OCI-LY1 (cell line): ENCODE measurements around the gene PRKG1.

Experiments
- H2AFZ ChIP-seq: fragments of 200-600 bp; sonication (generic), shearing (Covaris generic); 2 replicates; pipeline ENCODE4 v1.6.0; 2014; ENCODE audit warnings: antibody characterized with exemption, mild to moderate bottlenecking, low read length
- H3F3A ChIP-seq: fragments of 200-600 bp; sonication (generic), shearing (Covaris generic); 2 replicates; pipeline ENCODE4 v1.6.0; 2014; ENCODE audit warnings: mild to moderate bottlenecking, antibody characterized with exemption, low read length, moderate library complexity; ENCODE audit not compliant: insufficient read depth
- H3K27ac ChIP-seq: fragments of 200-600 bp; sonication (generic); 2 replicates; pipeline ENCODE4 v1.5.1; 2014; ENCODE audit warnings: low read length, mixed run types, mild to moderate bottlenecking, low read depth; ENCODE audit not compliant: poor library complexity, severe bottlenecking
- H3K27me3 ChIP-seq: fragments of 200-600 bp; sonication (generic); 2 replicates; pipeline ENCODE4 v1.6.0; 2014; ENCODE audit warnings: antibody characterized with exemption, mild to moderate bottlenecking, low read length, moderate library complexity; ENCODE audit not compliant: insufficient read depth
- H3K36me3 ChIP-seq: fragments of 200-600 bp; sonication (generic); 2 replicates; pipeline ENCODE4 v1.6.1; 2014; ENCODE audit warnings: mild to moderate bottlenecking, antibody characterized with exemption, low read length, moderate library complexity, mixed read lengths; ENCODE audit not compliant: insufficient read depth
- H3K4me1 ChIP-seq: fragments of 200-600 bp; sonication (generic); 2 replicates; pipeline ENCODE4 v1.5.1; 2014; ENCODE audit warnings: mild to moderate bottlenecking, low read length, moderate library complexity; ENCODE audit not compliant: insufficient read depth, severe bottlenecking
- H3K4me2 ChIP-seq: fragments of 200-600 bp; sonication (generic), shearing (Covaris generic); 2 replicates; pipeline ENCODE4 v1.6.1; 2014; ENCODE audit warnings: low read length
- H3K4me3 ChIP-seq: fragments of 200-600 bp; sonication (generic); 2 replicates; pipeline ENCODE4 v1.5.1; 2014; ENCODE audit warnings: low read length, low read depth, mild to moderate bottlenecking, mixed read lengths; ENCODE audit not compliant: poor library complexity, severe bottlenecking
- H3K79me2 ChIP-seq: fragments of 200-600 bp; shearing (Covaris generic); 2 replicates; pipeline ENCODE4 v1.6.1; 2016; ENCODE audit warnings: mixed run types, low read length, mixed read lengths; ENCODE audit not compliant: insufficient read depth
- H3K9ac ChIP-seq: fragments of 200-600 bp; sonication (generic), shearing (Covaris generic); 2 replicates; pipeline ENCODE4 v1.6.1; 2014; ENCODE audit warnings: mild to moderate bottlenecking, low read length, mixed read lengths
- H3K9me2 ChIP-seq: fragments of 200-600 bp; sonication (generic), shearing (Covaris generic); 2 replicates; pipeline ENCODE4 v1.6.1; 2014; ENCODE audit warnings: low read depth, mild to moderate bottlenecking, low read length, mixed read lengths
- H3K9me3 ChIP-seq: fragments of 200-600 bp; shearing (Covaris generic); 2 replicates; pipeline ENCODE4 v1.6.1; 2014; ENCODE audit warnings: low read length, mixed read lengths
- H4K20me1 ChIP-seq: fragments of 200-600 bp; sonication (generic), shearing (Covaris generic); 2 replicates; pipeline ENCODE4 v1.6.0; 2016; ENCODE audit warnings: mild to moderate bottlenecking, low read length; ENCODE audit not compliant: insufficient read depth
- CTCF ChIP-seq: fragments of 200-600 bp; sonication (generic), shearing (Covaris generic); IDR thresholded peaks from 2 replicates; pipeline ENCODE4 v1.5.1; 2017; ENCODE audit warnings: mild to moderate bottlenecking, antibody characterized with exemption, low read length, moderate library complexity, mixed read lengths
- EZH2 ChIP-seq: fragments of 200-600 bp; sonication (generic), shearing (Covaris generic); IDR thresholded peaks from 2 replicates; pipeline ENCODE4 v1.8.0; 2017; ENCODE audit warnings: borderline replicate concordance, mixed run types, mild to moderate bottlenecking, antibody characterized with exemption, low read length, moderate library complexity, mixed read lengths

Gene PRKG1

GRCh38 chr10:51375790-51376189 is 301.5 kb downstream of the PRKG1 start:
- no peak overlapping the region for H3K27ac ChIP-seq
- H3K9me3 ChIP-seq = no peaks in the 10 kb centered on the region
- TF ChIP-seq EZH2 (no peak), CTCF (no peak)
- H3K36me3 ChIP-seq = no peaks in the 10 kb centered on the region
- no peak overlapping the region for H3K4me2 ChIP-seq
- no peak overlapping the region for H3K4me3 ChIP-seq
- no peak overlapping the region for H3K9ac ChIP-seq
- no peaks in the 10 kb centered on the region for H3F3A ChIP-seq
- no peaks in the 10 kb centered on the region for H3K4me1 ChIP-seq
- H4K20me1 ChIP-seq = no peaks in the 10 kb centered on the region
- no peak overlapping the region for H2AFZ ChIP-seq
- H3K9me2 ChIP-seq = no peaks in the 10 kb centered on the region
- no peaks in the 10 kb centered on the region for H3K27me3 ChIP-seq
- no peaks in the 10 kb centered on the region for H3K79me2 ChIP-seq

GRCh38 chr10:51377070-51377931 is 303.0 kb downstream of the PRKG1 start:
- no peak overlapping the region for H3K4me3 ChIP-seq
- H3K79me2 ChIP-seq = no peaks in the 10 kb centered on the region
- H3K9me2 ChIP-seq = no peaks in the 10 kb centered on the region
- H3K27me3 ChIP-seq = no peaks in the 10 kb centered on the region
- no peaks in the 10 kb centered on the region for H3K36me3 ChIP-seq
- H3K4me2 ChIP-seq = no peak overlapping the region
- no peaks in the 10 kb centered on the region for H3K4me1 ChIP-seq
- H3F3A ChIP-seq = no peaks in the 10 kb centered on the region
- H2AFZ ChIP-seq = no peak overlapping the region
- no peaks in the 10 kb centered on the region for H3K9me3 ChIP-seq
- no peak overlapping the region for H3K9ac ChIP-seq
- no peak for TF ChIP-seq CTCF
- TF ChIP-seq EZH2 = no peak
- H3K27ac ChIP-seq = no peak overlapping the region
- H4K20me1 ChIP-seq = no peaks in the 10 kb centered on the region

GRCh38 chr10:51377932-51378599 is 303.8 kb downstream of the PRKG1 start:
- H3K9me2 ChIP-seq = no peaks in the 10 kb centered on the region
- no peaks in the 10 kb centered on the region for H3K4me1 ChIP-seq
- no peak overlapping the region for H3K27ac ChIP-seq
- H3K4me3 ChIP-seq = no peak overlapping the region
- H4K20me1 ChIP-seq = no peaks in the 10 kb centered on the region
- TF ChIP-seq CTCF (no peak), EZH2 (no peak)
- no peak overlapping the region for H2AFZ ChIP-seq
- no peaks in the 10 kb centered on the region for H3K27me3 ChIP-seq
- H3K9me3 ChIP-seq = no peaks in the 10 kb centered on the region
- H3K4me2 ChIP-seq = no peak overlapping the region
- no peaks in the 10 kb centered on the region for H3K79me2 ChIP-seq
- no peak overlapping the region for H3K9ac ChIP-seq
- no peaks in the 10 kb centered on the region for H3F3A ChIP-seq
- H3K36me3 ChIP-seq = no peaks in the 10 kb centered on the region
